IPS-18a (cell line): ENCODE data around the gene NEAT1.
"Not testable (repeated sequence)": the region's sequence is repeated elsewhere in the genome, so short reads cannot be mapped to it uniquely, and the experiment has no call there.

Experiments used
- H3K27ac ChIP-seq: one replicate; pipeline ENCODE4 v1.5.1; 2013; ENCODE audit warnings: low read length
- H3K27me3 ChIP-seq: one replicate; pipeline ENCODE4 v1.6.1; 2013; ENCODE audit warnings: mild to moderate bottlenecking, low read length; ENCODE audit not compliant: control insufficient read depth, insufficient read depth
- H3K36me3 ChIP-seq: one replicate; pipeline ENCODE4 v1.6.1; 2013; ENCODE audit warnings: low read depth, low read length; ENCODE audit not compliant: control insufficient read depth
- H3K4me1 ChIP-seq: one replicate; pipeline ENCODE4 v1.6.1; 2013; ENCODE audit warnings: low read depth, low read length; ENCODE audit not compliant: control insufficient read depth
- H3K4me3 ChIP-seq: one replicate; pipeline ENCODE4 v1.5.1; 2013; ENCODE audit warnings: low read length
- H3K9ac ChIP-seq: one replicate; pipeline ENCODE4 v1.6.1; 2013; ENCODE audit warnings: mild to moderate bottlenecking, low read length, moderate library complexity
- H3K9me3 ChIP-seq: one replicate; pipeline ENCODE4 v1.6.1; 2013; ENCODE audit warnings: low read depth, low read length; ENCODE audit not compliant: control insufficient read depth

The NEAT1 gene

GRCh38 chr11:65445604-65446445, 23.2 kb downstream of the NEAT1 start:
- Histone ChIP-seq H3K27me3 (no peaks in the 10 kb centered on the region), H3K9me3 (no peaks in the 10 kb centered on the region), H3K4me1 (no peaks in the 10 kb centered on the region), H3K9ac (no peak overlapping the region), H3K4me3 (no peak overlapping the region), H3K36me3 (no peaks in the 10 kb centered on the region), H3K27ac (no peak overlapping the region)

DNA sequence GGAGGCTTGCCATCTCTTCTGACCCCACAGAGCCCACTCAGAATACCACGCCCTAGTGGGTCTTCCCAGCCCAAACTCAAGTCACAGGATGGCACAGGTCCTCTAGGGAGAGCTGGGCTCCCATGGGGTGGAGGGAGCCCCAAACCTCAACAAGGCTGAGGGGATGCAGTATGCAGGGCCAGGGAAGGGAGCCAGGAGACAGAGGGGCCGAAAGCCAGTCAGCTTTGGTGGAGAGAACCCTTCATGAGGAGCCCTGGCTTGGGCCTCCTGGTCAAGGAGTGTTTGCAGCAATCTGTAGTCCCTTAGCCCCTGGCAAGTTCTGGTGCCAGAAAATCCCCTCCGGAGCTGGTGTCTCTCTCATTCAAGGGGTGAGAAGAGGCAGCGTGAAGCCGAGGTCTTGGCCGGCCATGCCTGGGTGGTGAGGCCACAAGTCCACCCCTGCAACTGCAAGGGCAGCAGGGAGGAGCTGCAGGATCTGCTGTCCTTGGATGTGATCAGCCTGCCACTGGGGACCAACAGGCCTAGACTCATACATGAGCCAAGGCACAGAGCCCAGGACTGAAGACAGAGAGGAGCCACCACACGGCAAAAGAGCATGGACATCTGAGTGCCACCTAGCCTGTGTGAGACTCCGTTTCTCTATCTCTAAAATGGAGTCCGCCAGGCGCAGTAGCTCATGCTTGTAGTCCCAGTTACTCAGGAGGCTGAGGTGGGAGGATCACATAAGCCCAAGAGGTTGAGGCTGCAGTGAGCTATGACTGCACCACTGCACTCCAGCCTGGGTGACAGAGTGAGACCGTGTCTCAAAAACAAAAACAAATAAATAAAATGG, 24.1 kb downstream of the NEAT1 start:
- no peaks in the 10 kb centered on the region for H3K4me1 ChIP-seq
- H3K9ac ChIP-seq: no peak overlapping the region
- no peak overlapping the region for H3K27ac ChIP-seq
- H3K27me3 ChIP-seq: no peaks in the 10 kb centered on the region
- H3K9me3 ChIP-seq: no peaks in the 10 kb centered on the region
- H3K36me3 ChIP-seq: no peaks in the 10 kb centered on the region
- no peak overlapping the region for H3K4me3 ChIP-seq

DNA sequence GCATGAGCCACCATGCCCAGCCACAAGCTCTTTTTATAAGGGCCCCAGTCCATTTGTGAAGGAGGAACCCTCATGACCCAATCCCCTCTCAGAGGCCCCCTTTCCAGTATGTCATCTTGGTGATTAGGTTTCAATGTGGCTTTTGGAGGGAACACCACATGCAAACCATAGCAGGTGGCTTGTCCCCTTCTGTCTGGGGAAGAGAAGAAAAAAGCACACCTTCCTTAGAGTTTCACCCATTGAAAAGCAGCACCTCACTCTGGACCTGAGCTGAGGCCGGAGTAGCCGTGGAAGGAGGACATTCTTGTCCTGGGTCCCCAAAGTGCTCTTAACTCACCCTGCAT, 25.4 kb downstream of the NEAT1 start:
- Histone ChIP-seq H3K27ac (no peak overlapping the region), H3K27me3 (peaks cover 2% of the 10 kb centered on the region), H3K4me3 (no peak overlapping the region), H3K9ac (no peak overlapping the region), H3K36me3 (no peaks in the 10 kb centered on the region), H3K4me1 (no peaks in the 10 kb centered on the region), H3K9me3 (no peaks in the 10 kb centered on the region)

DNA sequence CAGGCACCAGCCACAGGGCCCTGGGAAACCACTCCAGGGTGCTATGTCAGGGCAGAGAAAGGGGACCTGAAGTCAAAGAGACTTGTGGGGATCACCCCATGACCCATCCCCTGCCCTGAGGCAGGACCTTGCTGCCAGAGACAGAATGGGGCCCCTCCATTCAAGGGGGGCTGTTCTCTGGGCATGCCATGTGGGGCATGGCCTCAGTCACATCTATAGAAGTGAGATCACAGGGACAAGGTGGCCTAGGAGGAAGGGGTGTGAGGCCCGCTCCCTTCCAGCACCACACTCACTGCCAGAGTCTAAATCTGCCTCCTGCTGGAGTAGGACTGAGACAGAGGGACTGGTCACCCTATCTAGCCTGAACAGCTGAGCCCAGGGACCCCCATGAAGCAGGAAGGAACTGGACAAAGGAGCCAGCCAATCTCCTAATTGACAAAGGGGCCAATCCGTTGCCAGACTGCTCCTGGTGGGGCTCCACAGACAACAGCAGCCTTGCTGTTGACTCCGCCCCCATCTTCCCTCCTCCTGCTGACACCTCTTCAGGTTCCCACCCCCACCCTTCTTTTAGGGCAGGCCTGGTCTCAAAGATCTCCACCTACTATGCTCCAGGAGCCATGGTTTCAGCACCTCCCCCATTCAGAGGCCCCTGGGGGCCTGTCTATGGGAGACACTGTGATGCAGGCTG, 26.0 kb downstream of the NEAT1 start:
- no peaks in the 10 kb centered on the region for H3K36me3 ChIP-seq
- peaks cover 7% of the 10 kb centered on the region for H3K27me3 ChIP-seq
- no peak overlapping the region for H3K9ac ChIP-seq
- no peaks in the 10 kb centered on the region for H3K4me1 ChIP-seq
- H3K27ac ChIP-seq: no peak overlapping the region
- no peaks in the 10 kb centered on the region for H3K9me3 ChIP-seq
- H3K4me3 ChIP-seq: no peak overlapping the region

- not testable (repeated sequence) for H3K27ac ChIP-seq, H3K4me1 ChIP-seq, H3K4me3 ChIP-seq, H3K36me3 ChIP-seq, H3K9me3 ChIP-seq, H3K9ac ChIP-seq
- peaks cover 34% of the 10 kb centered on the region for H3K27me3 ChIP-seq
These were observed 28.7 kb downstream of the NEAT1 start for GRCh38 chr11:65451301-65451700.

GRCh38 chr11:65452259-65452658, 29.7 kb downstream of the NEAT1 start:
- not testable (repeated sequence) for H3K4me1 ChIP-seq, H3K27ac ChIP-seq, H3K9ac ChIP-seq, H3K4me3 ChIP-seq, H3K36me3 ChIP-seq, H3K9me3 ChIP-seq
- H3K27me3 ChIP-seq: peaks cover 44% of the 10 kb centered on the region

- Histone ChIP-seq H3K27me3 (peaks cover 51% of the 10 kb centered on the region), H3K4me3 (no peak overlapping the region), H3K27ac (no peak overlapping the region), H3K9ac (no peak overlapping the region), H3K9me3 (no peaks in the 10 kb centered on the region), H3K36me3 (no peaks in the 10 kb centered on the region), H3K4me1 (peaks cover 3% of the 10 kb centered on the region)
These were observed 30.4 kb downstream of the NEAT1 start for GRCh38 chr11:65452806-65453490.

DNA sequence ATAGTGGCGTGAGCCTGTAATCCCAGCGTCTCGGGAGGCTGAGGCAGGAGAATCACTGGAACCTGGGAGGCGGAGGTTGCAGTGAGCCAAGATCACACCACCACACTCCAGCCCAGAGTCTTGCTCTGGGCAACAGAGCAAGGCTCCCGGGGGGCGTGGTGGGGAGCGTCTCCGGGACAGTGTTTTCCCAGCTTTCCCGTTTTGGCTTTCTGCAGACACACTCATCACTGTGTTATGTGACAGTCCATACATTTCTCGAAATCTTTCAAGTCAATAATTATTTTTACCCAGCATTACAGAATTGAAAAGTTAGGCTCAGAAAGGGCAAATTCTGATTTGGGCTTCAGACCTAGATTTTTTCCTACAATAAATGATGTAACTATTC, 31.7 kb downstream of the NEAT1 start:
- H3K4me1 ChIP-seq: peaks cover 5% of the 10 kb centered on the region
- H3K9ac ChIP-seq: no peak overlapping the region
- H3K4me3 ChIP-seq: peak overlapping the region; percentile 42
- H3K36me3 ChIP-seq: no peaks in the 10 kb centered on the region
- H3K27me3 ChIP-seq: peaks cover 64% of the 10 kb centered on the region
- H3K9me3 ChIP-seq: no peaks in the 10 kb centered on the region
- no peak overlapping the region for H3K27ac ChIP-seq

GRCh38 chr11:65454696-65455456, 32.3 kb downstream of the NEAT1 start:
- Histone ChIP-seq H3K27ac (no peak overlapping the region), H3K36me3 (no peaks in the 10 kb centered on the region), H3K9me3 (no peaks in the 10 kb centered on the region), H3K27me3 (peaks cover 70% of the 10 kb centered on the region), H3K4me3 (peak overlapping the region; percentile 42), H3K9ac (no peak overlapping the region), H3K4me1 (peaks cover 6% of the 10 kb centered on the region)

DNA sequence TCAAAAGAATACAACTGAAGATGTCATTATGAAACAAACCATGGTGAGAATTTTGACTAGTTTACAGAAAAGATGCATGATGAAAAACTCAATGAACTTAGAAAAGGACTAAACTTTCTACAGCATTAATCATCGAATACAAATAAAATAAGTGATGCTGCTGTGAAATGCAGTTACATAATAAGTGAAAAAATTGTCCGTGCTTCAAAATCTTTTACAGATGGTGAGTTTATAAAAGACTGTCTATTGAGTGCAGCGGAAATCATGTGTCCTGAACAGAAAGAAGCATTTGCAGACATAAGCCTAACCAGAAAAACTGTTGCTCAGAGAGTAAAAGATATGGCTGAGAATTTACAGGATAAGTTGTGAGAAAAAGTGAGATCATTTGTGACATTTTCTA, 33.8 kb downstream of the NEAT1 start:
- Histone ChIP-seq H3K4me3 (no peak overlapping the region), H3K36me3 (no peaks in the 10 kb centered on the region), H3K9ac (no peak overlapping the region), H3K27me3 (peaks cover 86% of the 10 kb centered on the region), H3K4me1 (peaks cover 6% of the 10 kb centered on the region), H3K9me3 (no peaks in the 10 kb centered on the region), H3K27ac (no peak overlapping the region)
